K562 (cell line): Measurements from ENCODE around the gene GEN1. TPM values are rescaled to one million over a fixed set of nuclear protein-coding genes. Genes with fewer than 3 reads are reported as not detected.

Experiments used
- ATAC-seq: fragments of 200-7000 bp; cut with Tn5 transposase; 3 replicates; pipeline ENCODE4 v1.9.1; 2020; ENCODE audit warnings: moderate library complexity
- BruUV-seq: library from RNA; stranded (reverse); fragments of 400-500 nt; replicated peaks from 2 replicates; lab custom pipeline; 2021; lab: Mats Ljungman, UMichigan
- CTCF ChIA-PET: fragments of 300-600 bp; formaldehyde crosslinking; extraction: SDS; loops from one replicate; lab custom pipeline; 2021; ENCODE audit warnings: low intra/inter-chr PET ratio; lab: Yijun Ruan, JAX
- POLR2A ChIA-PET: fragments of 300-600, 350-650 bp; sonication (Branson Sonifier 250); formaldehyde crosslinking; extraction: SDS; loops from one replicate; lab custom pipeline; 2021; ENCODE audit warnings: antibody characterized with exemption, inconsistent platforms; lab: Yijun Ruan, JAX
- DNase-seq, 4 experiments: peaks; one replicate each; pipeline versions ENCODE4 v3.0.0 to v3.0.0-alpha.2; 2011 to 2018; ENCODE audit warnings: low spot score in 3 of 4, mixed read lengths in 3 of 4; ENCODE audit errors: extremely low read depth in 1 of 4
- FAIRE-seq: peaks from 2 replicates; lab custom pipeline; 2011; peaks lifted over from hg19 to GRCh38; lab: Jason Lieb, UNC
- H2AFZ ChIP-seq: 2 replicates; pipeline ENCODE4 v1.6.0; 2011; ENCODE audit warnings: low read depth, low read length, control low read depth, inconsistent platforms
- H3K27ac ChIP-seq: fragments of 200-600 bp; 3 replicates; pipeline ENCODE4 v1.8.0; 2011; ENCODE audit warnings: low read depth, mild to moderate bottlenecking, control low read depth, inconsistent platforms, low read length, moderate library complexity, mixed read lengths; ENCODE audit errors: extremely low read depth
- H3K27me3 ChIP-seq, 2 experiments: fragments of 300-600 bp in 1 of 2; 2 replicates in 1 of 2; 3 replicates in 1 of 2; pipeline versions ENCODE4 v1.6.0 to v1.8.0; 2011; ENCODE audit warnings: inconsistent platforms in 2 of 2, low read length in 2 of 2, mild to moderate bottlenecking in 1 of 2, mixed read lengths in 1 of 2, moderate library complexity in 1 of 2; ENCODE audit not compliant: control insufficient read depth in 2 of 2, insufficient read depth in 2 of 2
- H3K36me3 ChIP-seq: fragments of 300-600 bp; 3 replicates; pipeline ENCODE4 v1.8.0; 2011; ENCODE audit warnings: mild to moderate bottlenecking, low read length, inconsistent platforms; ENCODE audit not compliant: control insufficient read depth, insufficient read depth
- H3K4me1 ChIP-seq, 2 experiments: fragments of 200-600 bp in 1 of 2; replicated peaks in 1 of 2; 2 replicates in 1 of 2; 3 replicates in 1 of 2; pipeline versions ENCODE4 v1.5.1 to v1.8.0; 2011; ENCODE audit warnings: inconsistent platforms in 2 of 2, low read length in 2 of 2, mild to moderate bottlenecking in 1 of 2, mixed read lengths in 1 of 2, moderate library complexity in 1 of 2; ENCODE audit not compliant: control insufficient read depth in 2 of 2, insufficient read depth in 2 of 2
- H3K4me2 ChIP-seq: 2 replicates; pipeline ENCODE4 v1.6.1; 2011; ENCODE audit warnings: low read length, control low read depth, inconsistent platforms, mixed read lengths; ENCODE audit not compliant: insufficient read depth
- H3K4me3 ChIP-seq: fragments of 200-600 bp; sonication (generic), shearing (Covaris generic); 2 replicates; pipeline ENCODE4 v1.5.1; 2016; ENCODE audit warnings: control low read depth, inconsistent platforms
- H3K79me2 ChIP-seq: fragments of 200-600 bp; 3 replicates; pipeline ENCODE4 v1.8.0; 2011; ENCODE audit warnings: low read length, inconsistent platforms; ENCODE audit not compliant: control insufficient read depth, insufficient read depth
- H3K9ac ChIP-seq, 2 experiments: 2 replicates each; pipeline versions ENCODE4 v1.6.0 to v1.6.1; 2011; ENCODE audit warnings: low read depth in 2 of 2, low read length in 2 of 2, control low read depth in 1 of 2, inconsistent platforms in 1 of 2, mild to moderate bottlenecking in 1 of 2, mixed read lengths in 1 of 2; ENCODE audit not compliant: insufficient read depth in 1 of 2
- H3K9me1 ChIP-seq: one replicate; pipeline ENCODE4 v1.6.0; 2011; ENCODE audit warnings: inconsistent platforms, mild to moderate bottlenecking, low read length, moderate library complexity; ENCODE audit not compliant: control insufficient read depth, insufficient read depth
- H3K9me3 ChIP-seq: replicated peaks from 2 replicates; pipeline ENCODE4 v1.5.1; 2011; ENCODE audit warnings: low read depth, low read length, inconsistent platforms; ENCODE audit not compliant: control insufficient read depth, insufficient read depth
- H4K20me1 ChIP-seq: replicated peaks from 2 replicates; pipeline ENCODE4 v1.6.1; 2011; ENCODE audit warnings: low read length, inconsistent platforms, mixed read lengths; ENCODE audit not compliant: control insufficient read depth, insufficient read depth
- GABPB2 ChIP-seq: fragments of 250-450 bp; sonication (Bioruptor Pico); conservative IDR thresholded peaks from 2 replicates; pipeline ENCODE4 v1.5.1; 2021; ENCODE audit warnings: mild to moderate bottlenecking
- HNRNPK ChIP-seq: fragments of 200-400 bp; formaldehyde crosslinking; IDR thresholded peaks from one replicate; pipeline ENCODE4 v1.6.1; 2018; ENCODE audit warnings: mild to moderate bottlenecking, low read depth, low read length; ENCODE audit not compliant: poor library complexity, severe bottlenecking
- POLR2A ChIP-seq: fragments of 450-650 bp; conservative IDR thresholded peaks from 2 replicates; pipeline ENCODE4 v1.6.1; 2016
- RAD21 ChIP-seq, 2 experiments: fragments of 250-450 bp in 1 of 2; fragments of 450-650 bp in 1 of 2; sonication (Bioruptor Pico) in 1 of 2; formaldehyde crosslinking in 1 of 2; IDR thresholded peaks in 1 of 2; conservative IDR thresholded peaks in 1 of 2; 2 replicates each; pipeline versions ENCODE4 v1.4.0 to v1.8.0; 2020 to 2022; ENCODE audit warnings: mild to moderate bottlenecking in 2 of 2, moderate library complexity in 1 of 2
- TFAP4 ChIP-seq: sonication (generic); formaldehyde crosslinking; IDR thresholded peaks from 2 replicates; pipeline ENCODE4 v1.8.0; 2022; ENCODE audit warnings: missing genetic modification reagents, mild to moderate bottlenecking, moderate library complexity, borderline replicate concordance
- YBX1 ChIP-seq: fragments of 450-650 bp; IDR thresholded peaks from 2 replicates; pipeline ENCODE4 v1.7.1; 2016; ENCODE audit warnings: mild to moderate bottlenecking
- ZBTB12 ChIP-seq: fragments of 250-450 bp; sonication (Bioruptor Pico); IDR thresholded peaks from 2 replicates; pipeline ENCODE4 v1.4.0; 2020
- ZNF512 ChIP-seq: IDR thresholded peaks from 2 replicates; pipeline ENCODE4 v1.6.1; 2016; ENCODE audit warnings: missing genetic modification characterization, missing compliant biosample characterization
- ZNF592 ChIP-seq: fragments of 450-650 bp; IDR thresholded peaks from 2 replicates; pipeline ENCODE4 v1.6.1; 2017; ENCODE audit warnings: antibody characterized with exemption, mild to moderate bottlenecking
- ZSCAN32 ChIP-seq: fragments of 450-650 bp; formaldehyde crosslinking; IDR thresholded peaks from 2 replicates; pipeline ENCODE4 v1.4.0; 2020; ENCODE audit warnings: mild to moderate bottlenecking, moderate library complexity
- WGBS: fragments of 100-300 bp; shearing (Covaris generic); methylation state at CpG from one replicate; pipeline ENCODE4 v1.1.6; 2016; ENCODE audit warnings: low coverage, mixed read lengths; ENCODE audit not compliant: insufficient coverage; ENCODE audit errors: missing lambda C conversion rate; 5-methylcytosine and 5-hydroxymethylcytosine counted together
- in situ Hi-C: fragments of 300-500 bp; cut with MboI; formaldehyde crosslinking; loops from 4 replicates; pipeline ENCODE4 v1.15.0; 2018; ENCODE audit warnings: inconsistent platforms, mixed read lengths
- intact Hi-C: fragments of 100-400 bp; cut with micrococcal nuclease; formaldehyde crosslinking; loops from 2 replicates; pipeline ENCODE4 v1.14.2; 2022
- polyA plus RNA-seq, 8 experiments: library from polyadenylated mRNA; depleted of rRNA in 4 of 8; stranded (reverse) in 5 of 8; unstranded in 3 of 8; fragments of >200 nt; fragmentation: Nextera tagmentation in 2 of 8; fragmentation: Illumina TruSeq in 1 of 8; extraction: Ambion mirVana in 2 of 8; extraction: Trizol in 1 of 8; gene quantifications; 2 replicates each; pipeline versions ENCODE4 v1.2.1 to v1.2.3, GENCODE V29; 2011 to 2014; ENCODE audit warnings: inconsistent platforms in 1 of 8, missing spikeins in 1 of 8
- total RNA-seq, 7 experiments: library from RNA; depleted of rRNA in 6 of 7; stranded (reverse); fragments of >200 nt in 6 of 7; fragmentation: Illumina TruSeq in 2 of 7; extraction: Trizol in 2 of 7; gene quantifications; 2 replicates each; pipeline versions ENCODE4 v1.2.1 to v1.2.3, GENCODE V29; 2011 to 2021; ENCODE audit warnings: low replicate concordance in 1 of 7

GEN1 gene
- total and polyA plus RNA-seq, 9 of the 15 experiments (the other 6 are each of a cell fraction or from before 2014, with no cell fraction given) = 8.6 to 39.7 (median 24.5) TPM

- in situ Hi-C loops = no loop called here
- no peak overlapping the region; the same call in 2 of the 3 replicates for H3K27ac ChIP-seq
- FAIRE-seq (peak; percentile 54), ATAC-seq (peak; percentile 75), DNase-seq (peak; percentile 18 to 31 (median 26))
- BruUV-seq = no TSS peak
- H3K9me1 ChIP-seq = no peaks in the 10 kb centered on the region
- ChIA-PET CTCF (no interaction called here), POLR2A (interaction anchor here (1.2 to 1.8 kb wide), 2 partner anchors 14 to 34 kb away, joined by 3 to 5 read pairs; partner anchors contain the start of genes GEN1 and SMC6)
- H3K79me2 ChIP-seq = no peaks in the 10 kb centered on the region
- intact Hi-C loops = loop anchor here (2.0 kb wide), 1 partner anchor 111 kb away; no protein-coding TSS in a partner anchor
- peaks cover 91% of the 10 kb centered on the region for H3K36me3 ChIP-seq
- no peak overlapping the region for H2AFZ ChIP-seq
- no peaks in the 10 kb centered on the region for H3K27me3 ChIP-seq
- H4K20me1 ChIP-seq = no peaks in the 10 kb centered on the region
- no peak overlapping the region for H3K4me2 ChIP-seq
- 67% methylated on average over 4 of the region's 4 CpGs for WGBS
- no peaks in the 10 kb centered on the region for H3K9me3 ChIP-seq
- no peak overlapping the region for H3K4me3 ChIP-seq
- H3K4me1 ChIP-seq = peaks cover 3 to 15% of the 10 kb centered on the region in 2 experiments; a peak in 3 of 5 replicates
- no peak overlapping the region for H3K9ac ChIP-seq
- peak; percentile 29 to 51; a peak in 3 of 4 replicates for TF ChIP-seq RAD21 (CRISPR knock-in tag; conservative IDR thresholded peaks at IDR 0.05 in 1 of 2, IDR thresholded peaks at IDR 0.05 in 1 of 2)
- no peak for TF ChIP-seq GABPB2
- TF ChIP-seq POLR2A = no peak
- TF ChIP-seq TFAP4 (CRISPR knock-in tag) = no peak
- TF ChIP-seq ZSCAN32 (CRISPR knock-in tag) = no peak
- TF ChIP-seq ZNF512 (tag) = 0 out of 2 replicates have a peak, but pooled peaks have one; percentile 34
- TF ChIP-seq HNRNPK = no peak
- TF ChIP-seq YBX1 = no peak
- no peak for TF ChIP-seq ZBTB12 (CRISPR knock-in tag)
- TF ChIP-seq ZNF592 = 0 out of 2 replicates have a peak, but pooled peaks have one; percentile 32
These were observed 34.2 kb upstream of the GEN1 start for GRCh38 chr2:17719562-17720371.
